ENCODE results near the gene TMPRSS3.

The TMPRSS3 gene

DNA sequence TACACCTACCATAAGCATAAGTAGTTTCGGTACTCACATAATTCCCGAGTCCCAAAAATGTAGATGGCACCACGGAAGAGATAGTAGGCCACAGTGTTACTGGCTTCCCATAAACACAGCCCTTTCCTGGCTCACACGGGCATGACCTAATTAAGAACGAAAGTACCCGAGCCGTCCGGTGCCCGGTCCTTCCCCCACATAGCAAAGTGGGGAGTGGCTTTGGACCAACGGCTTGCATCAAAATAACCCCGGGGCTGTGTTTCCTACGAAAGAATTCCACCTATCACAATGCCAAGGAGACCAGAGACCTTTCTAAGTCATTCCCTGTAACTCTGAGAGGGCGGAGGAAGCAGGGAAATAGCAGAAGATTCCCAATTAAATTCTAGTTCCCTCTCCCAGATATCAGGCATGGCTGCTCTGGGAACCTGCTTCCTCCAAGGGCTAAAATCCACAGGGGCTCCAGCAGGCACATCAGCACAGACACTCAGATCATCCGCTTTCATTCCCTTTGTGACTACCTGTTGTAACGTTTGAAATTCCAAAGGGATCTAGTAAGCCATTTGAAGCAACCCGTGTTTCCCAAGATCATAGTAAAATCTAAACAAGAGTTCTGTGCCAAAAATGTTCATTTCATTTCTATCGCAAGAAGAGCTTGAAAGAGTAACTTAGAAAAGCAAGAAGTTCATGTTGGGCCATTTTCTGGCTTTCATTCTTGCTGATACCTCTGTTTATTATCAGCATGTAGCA, at the start of gene TMPRSS3:
TMPRSS3 (minus strand) TSS at position 148 of the 747 bp plus-strand sequence. CDS start 635 bp downstream, outside the sequence.
- DNase-seq = no peak

DNA sequence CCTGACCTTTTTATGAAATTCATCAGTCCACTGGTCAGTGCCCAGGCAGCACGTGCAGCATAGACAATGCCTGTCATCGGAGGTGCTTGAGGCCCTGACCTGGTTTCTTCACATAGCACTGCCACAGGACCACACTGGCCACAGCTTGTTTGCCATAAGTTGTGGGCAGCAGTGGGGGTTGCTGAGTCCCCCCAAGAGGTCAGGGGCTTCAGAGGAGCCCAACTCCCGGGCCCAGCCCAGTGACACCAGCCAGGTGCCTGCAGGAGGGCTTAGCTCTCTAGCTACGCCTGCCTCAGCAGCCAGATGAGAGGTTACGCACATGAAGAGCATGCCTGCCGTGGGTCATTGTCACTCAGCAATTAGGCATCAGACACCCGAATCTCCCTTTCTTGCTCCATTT, 49.5 kb upstream of the TMPRSS3 start:
- no peak for DNase-seq

GRCh38 chr21:42444745-42445059, 48.9 kb upstream of the TMPRSS3 start:
- DNase-seq = no peak

DNA sequence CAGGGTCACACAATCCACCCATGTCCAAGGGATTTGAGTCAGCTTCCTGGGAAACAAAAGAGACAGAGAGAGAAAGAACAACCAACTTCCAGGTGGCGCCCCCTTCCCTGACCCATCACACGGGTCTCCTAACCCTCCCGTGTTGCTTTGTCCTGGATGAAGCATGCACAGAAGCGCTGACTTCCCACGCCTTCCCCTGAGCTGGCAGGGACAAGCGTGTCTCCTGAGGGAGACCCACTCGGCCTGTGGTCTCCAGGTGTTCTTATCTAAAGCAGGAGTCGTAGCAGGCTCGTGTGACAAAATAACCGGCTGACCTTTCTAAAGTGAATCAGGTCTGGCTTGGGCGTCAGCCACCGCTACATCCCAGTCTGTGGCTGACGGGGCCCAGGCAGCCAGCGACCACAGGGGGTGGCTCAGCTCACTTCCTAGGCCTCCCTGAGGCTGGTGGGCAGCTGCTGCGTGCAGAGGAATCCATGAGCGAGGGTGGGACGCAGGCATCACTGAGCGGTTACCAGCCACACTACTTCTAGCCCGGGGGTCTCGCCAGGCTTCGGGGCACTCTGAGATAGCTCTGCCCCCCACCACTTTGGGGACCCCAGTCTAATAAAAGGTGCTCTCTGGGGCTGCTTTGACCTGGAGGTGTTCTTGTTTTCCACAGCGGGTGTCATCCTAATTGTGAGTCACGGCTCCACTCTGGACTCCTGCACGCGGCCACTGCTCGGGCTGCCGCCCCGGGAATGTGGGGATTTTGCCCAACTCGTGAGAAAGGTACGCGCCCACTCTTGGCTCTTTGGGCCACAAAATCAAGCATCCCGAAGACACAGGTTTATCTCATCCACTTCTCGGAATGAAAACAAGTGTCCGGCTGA, 48.3 kb upstream of the TMPRSS3 start:
- no peak for DNase-seq

- DNase-seq = no peak
These were observed 47.4 kb upstream of the TMPRSS3 start for GRCh38 chr21:42443181-42443785.

DNA sequence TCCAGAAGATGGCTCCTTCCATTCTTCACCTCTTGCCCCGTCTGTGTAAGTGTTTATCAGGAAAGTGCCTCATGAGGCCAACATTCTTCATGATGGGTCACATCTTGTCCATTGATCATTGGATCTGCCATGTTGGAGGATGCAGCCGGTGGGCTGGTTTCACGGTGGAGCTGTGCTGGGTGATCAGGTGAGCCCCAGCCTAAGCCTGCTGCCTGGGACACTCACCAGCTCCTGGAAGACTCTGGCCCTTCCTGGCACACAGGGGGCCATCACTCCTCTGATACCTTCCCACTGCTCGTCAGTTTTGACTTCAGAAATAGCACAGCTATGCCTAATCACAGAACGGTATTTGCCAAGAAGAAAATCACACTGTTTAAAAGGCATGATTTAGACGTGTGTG, 46.1 kb upstream of the TMPRSS3 start:
- DNase-seq = no peak

DNA sequence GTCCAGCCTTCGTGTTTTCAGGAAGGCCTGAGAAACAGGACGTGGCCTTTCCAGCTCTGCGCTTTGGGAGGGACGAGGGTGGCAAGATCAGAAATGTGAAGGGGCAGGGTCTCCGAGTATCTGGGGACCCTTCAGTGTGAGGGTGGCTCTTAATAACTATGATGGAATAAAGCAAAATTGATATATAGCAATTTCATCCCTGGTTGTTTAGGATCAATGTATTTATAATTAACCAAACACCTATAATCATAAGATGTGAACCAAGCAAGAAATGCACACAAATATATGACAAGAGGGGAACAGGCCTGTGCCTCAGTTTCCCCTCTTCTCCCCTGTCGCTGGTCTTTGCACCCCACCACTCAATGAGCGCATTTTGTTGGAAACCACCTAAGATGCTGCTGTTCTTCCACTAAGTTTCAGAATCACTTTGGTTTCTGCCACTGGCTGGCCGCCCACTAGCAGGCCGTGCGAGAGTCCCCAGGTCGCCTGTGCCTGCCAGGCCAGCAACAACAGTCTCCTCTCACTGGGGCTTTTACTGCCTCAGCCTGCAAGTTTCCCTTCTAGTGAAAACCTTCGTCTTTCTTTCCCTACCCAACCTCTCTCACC, 44.4 kb upstream of the TMPRSS3 start:
- DNase-seq = no peak

- no peak for DNase-seq
These were observed 43.7 kb upstream of the TMPRSS3 start for GRCh38 chr21:42439284-42440186.

DNA sequence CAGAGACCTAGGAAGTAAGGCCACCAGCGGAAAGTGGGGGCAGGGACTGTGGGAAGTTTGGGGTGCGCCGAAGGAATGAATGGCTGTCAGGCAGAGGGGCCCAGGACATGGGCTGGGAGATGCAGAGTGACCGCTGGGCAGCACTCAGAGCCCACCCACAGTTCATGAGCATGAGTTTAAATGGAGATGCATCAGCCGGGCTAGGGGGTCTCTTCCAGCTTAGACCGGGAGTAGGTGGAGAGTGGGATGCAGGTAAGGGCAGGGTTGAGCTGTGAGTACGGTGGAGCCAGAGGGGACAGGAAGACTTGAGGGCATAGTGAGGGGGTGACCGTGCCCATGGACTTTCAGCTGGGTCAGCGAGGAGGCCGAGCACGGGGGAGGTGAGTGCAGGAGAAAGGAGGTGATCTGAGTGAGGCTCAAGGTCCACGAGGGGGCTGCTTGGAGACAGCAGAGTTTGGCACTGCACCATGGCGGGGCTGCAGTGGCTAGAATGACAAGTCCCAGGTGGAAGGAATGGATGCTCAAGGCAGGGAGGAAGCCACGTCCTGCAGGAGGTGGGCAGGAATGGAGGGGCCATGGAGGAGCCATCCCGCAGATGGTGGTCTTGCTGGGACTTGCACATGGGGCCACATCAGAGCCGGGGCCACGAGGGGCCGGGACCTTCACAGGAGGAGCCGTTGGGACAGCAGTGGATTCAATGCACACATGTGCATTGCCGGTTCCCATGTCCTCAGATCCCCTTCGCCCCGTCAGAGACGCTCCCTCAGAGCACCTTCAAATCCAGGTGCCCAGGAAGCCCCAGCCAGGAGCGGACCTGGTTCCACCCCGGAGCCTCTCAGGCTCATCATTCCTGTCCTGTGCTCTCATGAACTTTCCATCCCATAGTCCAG, 42.7 kb upstream of the TMPRSS3 start:
- DNase-seq = no peak

DNA sequence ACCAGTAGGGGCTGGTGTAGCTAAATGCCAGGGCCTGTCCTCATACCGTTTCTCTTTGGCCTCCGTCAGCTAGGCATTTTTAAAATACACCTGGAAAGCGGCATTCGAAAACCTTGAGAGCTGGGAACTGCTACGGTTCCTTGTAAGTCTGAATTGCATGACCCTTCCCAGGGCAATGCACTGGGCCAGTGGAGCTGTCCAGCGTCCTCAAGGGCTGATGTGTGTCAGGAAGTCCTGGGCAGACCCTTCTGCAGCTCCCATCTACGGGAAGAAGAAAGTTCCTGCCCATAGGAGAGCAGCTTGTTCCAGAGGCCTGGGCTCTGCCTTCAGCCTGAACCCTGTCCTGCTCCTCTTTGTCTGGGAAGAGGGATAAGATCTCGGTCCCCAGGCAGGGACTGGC, 41.9 kb upstream of the TMPRSS3 start:
- no peak for DNase-seq

DNA sequence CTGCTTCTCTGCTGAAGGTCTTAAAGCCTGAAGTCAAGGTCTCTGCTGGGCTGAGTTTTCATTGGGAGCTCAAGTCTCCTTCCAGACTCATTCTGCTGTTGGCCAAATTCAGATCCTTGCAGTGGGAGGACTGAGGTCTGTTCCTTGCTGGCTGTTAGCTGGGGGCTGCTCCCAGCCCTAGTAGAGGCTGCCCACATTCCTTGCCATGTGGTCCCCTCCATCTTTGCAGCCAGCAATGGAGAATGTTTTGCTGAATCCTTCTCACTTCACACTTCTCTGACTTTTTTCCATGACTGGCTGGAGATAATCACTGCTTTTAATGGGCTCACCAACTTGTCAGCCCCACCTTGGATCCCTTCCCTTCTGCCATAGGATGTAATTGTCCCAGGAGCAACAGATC, 41.1 kb upstream of the TMPRSS3 start:
- no peak for DNase-seq

DNA sequence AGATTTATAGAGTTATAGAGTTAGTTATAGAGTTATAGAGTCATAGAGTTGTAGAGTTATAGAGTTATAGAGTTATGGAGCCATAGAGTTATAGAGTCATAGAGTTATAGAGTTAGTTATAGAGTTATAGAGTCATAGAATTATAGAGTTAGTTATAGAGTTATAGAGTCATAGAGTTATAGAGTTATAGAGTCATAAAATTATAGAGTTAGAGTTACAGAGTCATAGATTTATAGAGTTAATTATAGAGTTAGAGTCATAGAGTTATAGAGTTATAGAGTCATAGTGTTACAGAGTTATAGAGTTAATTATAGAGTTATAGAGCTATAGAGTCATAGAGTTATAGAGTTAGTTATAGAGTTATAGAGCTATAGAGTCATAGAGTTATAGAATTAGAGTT, 40.0 kb upstream of the TMPRSS3 start:
- no peak for DNase-seq

DNA sequence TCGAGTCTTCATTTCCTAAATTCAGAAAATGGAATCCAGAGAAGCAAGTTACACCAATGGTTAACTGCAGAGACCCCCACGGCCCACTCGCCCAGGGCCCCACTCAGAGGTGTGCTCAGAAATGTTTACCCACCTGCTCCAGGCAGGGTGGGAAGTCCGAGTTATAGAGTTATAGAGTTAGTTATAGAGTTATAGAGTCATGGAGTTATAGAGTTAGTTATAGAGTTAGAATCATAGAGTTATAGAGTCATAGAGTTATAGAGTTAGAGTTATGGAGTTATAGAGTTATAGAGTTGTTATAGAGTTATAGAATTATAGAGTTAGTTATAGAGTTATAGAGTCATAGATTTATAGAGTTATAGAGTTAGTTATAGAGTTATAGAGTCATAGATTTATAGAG, 39.5 kb upstream of the TMPRSS3 start:
- DNase-seq = no peak

GRCh38 chr21:42434884-42435283, 39.0 kb upstream of the TMPRSS3 start:
- no peak for DNase-seq

DNA sequence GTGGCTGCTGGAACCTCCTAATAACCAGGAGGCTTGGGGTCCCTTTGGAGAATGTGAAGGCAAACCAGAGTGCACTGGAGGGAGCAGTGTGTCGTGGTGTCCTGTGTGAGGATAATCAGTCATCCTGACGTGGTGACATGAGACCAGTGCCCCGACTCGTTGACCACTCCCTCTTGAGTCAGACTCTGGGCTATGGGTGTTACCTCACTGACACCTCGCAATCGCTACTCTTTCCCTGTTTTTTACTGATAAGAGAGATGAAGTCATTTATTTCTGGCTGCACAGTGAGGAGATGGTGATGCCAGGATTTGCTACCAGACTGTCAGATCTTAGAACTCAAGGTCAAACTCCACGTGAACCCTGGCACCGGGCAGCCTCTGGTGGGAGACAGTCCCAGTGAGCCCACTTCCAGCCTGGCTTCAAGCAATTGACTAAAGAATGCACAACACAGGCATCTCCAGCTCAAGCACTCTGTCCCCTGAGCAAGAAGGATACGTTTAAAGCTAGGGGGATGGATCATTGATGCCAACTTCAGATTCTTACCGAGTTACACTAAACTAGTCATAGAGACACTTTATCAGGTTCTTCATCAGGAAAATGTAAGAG, 38.2 kb upstream of the TMPRSS3 start:
- DNase-seq = no peak

GRCh38 chr21:42432695-42433094, 36.8 kb upstream of the TMPRSS3 start:
- no peak for DNase-seq

GRCh38 chr21:42431196-42431595, 35.3 kb upstream of the TMPRSS3 start:
- no peak for DNase-seq

- DNase-seq = no peak
These were observed 34.7 kb upstream of the TMPRSS3 start for GRCh38 chr21:42430521-42430920.

GRCh38 chr21:42429856-42430255, 34.0 kb upstream of the TMPRSS3 start:
- no peak for DNase-seq

DNA sequence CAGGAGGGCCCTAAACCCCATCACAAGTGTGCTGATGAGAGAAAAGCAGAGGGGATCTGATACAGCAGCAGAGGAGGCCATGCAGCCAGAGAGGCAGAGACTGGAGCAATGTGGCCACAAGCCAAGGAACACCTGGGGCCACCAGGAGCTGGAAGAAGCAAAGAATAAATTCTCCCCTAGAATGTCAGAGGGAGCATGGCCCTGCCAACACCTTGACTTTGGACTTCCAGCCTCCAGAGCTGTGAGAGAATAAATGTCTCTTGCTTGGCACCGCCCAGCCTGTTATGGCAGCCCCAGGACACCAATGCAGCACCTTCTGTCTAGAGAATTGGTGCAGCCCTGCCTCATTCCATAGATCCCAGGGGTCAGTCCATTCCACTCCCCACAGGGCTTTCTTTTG, 33.2 kb upstream of the TMPRSS3 start:
- no peak for DNase-seq
